Neural progenitor cell (in vitro differentiated cells): ENCODE results near the gene MYD88. TPM values are rescaled to one million over a fixed set of nuclear protein-coding genes. Genes with fewer than 3 reads are reported as not detected.

Experiments used
- DNase-seq: peaks from one replicate; pipeline ENCODE4 v3.0.0-alpha.2; 2016; ENCODE audit warnings: low spot score
- H2AFZ ChIP-seq: fragments of 200-600 bp; sonication (generic); replicated peaks from 2 replicates; pipeline ENCODE4 v1.6.1; 2016; ENCODE audit warnings: antibody characterized with exemption
- H3F3A ChIP-seq: fragments of 200-600 bp; sonication (generic); 2 replicates; pipeline ENCODE4 v1.6.1; 2016; ENCODE audit warnings: antibody characterized with exemption, low read depth
- H3K27ac ChIP-seq: fragments of 200-600 bp; sonication (generic); 2 replicates; pipeline ENCODE4 v1.5.1; 2016; ENCODE audit warnings: mild to moderate bottlenecking
- H3K27me3 ChIP-seq: fragments of 200-600 bp; sonication (generic); 2 replicates; pipeline ENCODE4 v1.6.1; 2016; ENCODE audit warnings: mild to moderate bottlenecking, moderate library complexity
- H3K36me3 ChIP-seq: fragments of 200-600 bp; sonication (generic); 2 replicates; pipeline ENCODE4 v1.5.1; 2016
- H3K4me1 ChIP-seq: fragments of 200-600 bp; sonication (generic); 2 replicates; pipeline ENCODE4 v1.6.1; 2016; ENCODE audit warnings: mixed run types
- H3K4me2 ChIP-seq: fragments of 200-600 bp; sonication (generic); 2 replicates; pipeline ENCODE4 v1.6.1; 2016
- H3K4me3 ChIP-seq: fragments of 200-600 bp; sonication (generic); 2 replicates; pipeline ENCODE4 v1.5.1; 2016
- H3K79me2 ChIP-seq: fragments of 200-600 bp; sonication (generic); 2 replicates; pipeline ENCODE4 v1.6.1; 2016; ENCODE audit warnings: low read depth
- H3K9ac ChIP-seq: fragments of 200-600 bp; sonication (generic); 2 replicates; pipeline ENCODE4 v1.6.1; 2016
- H3K9me3 ChIP-seq: fragments of 200-600 bp; sonication (generic); 2 replicates; pipeline ENCODE4 v1.5.1; 2016; ENCODE audit warnings: low read depth
- H4K20me1 ChIP-seq: fragments of 200-600 bp; sonication (generic); 2 replicates; pipeline ENCODE4 v1.6.1; 2016; ENCODE audit warnings: low read depth
- H3K27ac Mint-ChIP-seq: 3 replicates; pipeline ENCODE4 v1.8.0; 2021; ENCODE audit warnings: mixed read lengths
- H3K27me3 Mint-ChIP-seq: 2 replicates; pipeline ENCODE4 v1.8.0; 2022; ENCODE audit warnings: low read depth, mild to moderate bottlenecking, inconsistent platforms, moderate library complexity, mixed read lengths; ENCODE audit not compliant: insufficient read depth
- H3K36me3 Mint-ChIP-seq: 3 replicates; pipeline ENCODE4 v1.8.0; 2021; ENCODE audit warnings: mixed read lengths
- H3K4me1 Mint-ChIP-seq: 3 replicates; pipeline ENCODE4 v1.8.0; 2021; ENCODE audit warnings: mixed read lengths
- H3K4me3 Mint-ChIP-seq: 3 replicates; pipeline ENCODE4 v1.8.0; 2021; ENCODE audit warnings: mild to moderate bottlenecking, moderate library complexity, mixed read lengths
- H3K9me3 Mint-ChIP-seq: 3 replicates; pipeline ENCODE4 v1.8.0; 2020; ENCODE audit warnings: mixed read lengths
- EZH2 ChIP-seq: fragments of 200-600 bp; sonication (generic); IDR thresholded peaks from 2 replicates; pipeline ENCODE4 v1.6.1; 2017; ENCODE audit warnings: antibody characterized with exemption, mild to moderate bottlenecking, moderate library complexity
- EZH2phosphoT487 ChIP-seq: fragments of 200-600 bp; sonication (generic); IDR thresholded peaks from 2 replicates; pipeline ENCODE4 v1.6.1; 2017; ENCODE audit warnings: antibody characterized with exemption
- total RNA-seq: library from RNA; depleted of rRNA; stranded (reverse); fragments of >200 nt; gene quantifications from 2 replicates; pipeline ENCODE4 v1.2.3, GENCODE V29; 2015; ENCODE audit warnings: low replicate concordance
- TF ChIP-seq, protein P1 (sequence below): fragments of 200-600 bp; sonication (generic); IDR thresholded peaks from 2 replicates; pipeline ENCODE4 v1.5.1; 2017; ENCODE audit warnings: antibody characterized with exemption, mild to moderate bottlenecking

MYD88 gene
- total RNA-seq, 1 donor from 2014 or later: 3.1 TPM

DNA sequence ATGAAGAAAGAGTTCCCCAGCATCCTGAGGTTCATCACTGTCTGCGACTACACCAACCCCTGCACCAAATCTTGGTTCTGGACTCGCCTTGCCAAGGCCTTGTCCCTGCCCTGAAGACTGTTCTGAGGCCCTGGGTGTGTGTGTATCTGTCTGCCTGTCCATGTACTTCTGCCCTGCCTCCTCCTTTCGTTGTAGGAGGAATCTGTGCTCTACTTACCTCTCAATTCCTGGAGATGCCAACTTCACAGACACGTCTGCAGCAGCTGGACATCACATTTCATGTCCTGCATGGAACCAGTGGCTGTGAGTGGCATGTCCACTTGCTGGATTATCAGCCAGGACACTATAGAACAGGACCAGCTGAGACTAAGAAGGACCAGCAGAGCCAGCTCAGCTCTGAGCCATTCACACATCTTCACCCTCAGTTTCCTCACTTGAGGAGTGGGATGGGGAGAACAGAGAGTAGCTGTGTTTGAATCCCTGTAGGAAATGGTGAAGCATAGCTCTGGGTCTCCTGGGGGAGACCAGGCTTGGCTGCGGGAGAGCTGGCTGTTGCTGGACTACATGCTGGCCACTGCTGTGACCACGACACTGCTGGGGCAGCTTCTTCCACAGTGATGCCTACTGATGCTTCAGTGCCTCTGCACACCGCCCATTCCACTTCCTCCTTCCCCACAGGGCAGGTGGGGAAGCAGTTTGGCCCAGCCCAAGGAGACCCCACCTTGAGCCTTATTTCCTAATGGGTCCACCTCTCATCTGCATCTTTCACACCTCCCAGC, 2.9 kb downstream of the MYD88 start:
- H3K9me3 Mint-ChIP-seq: peaks cover 5% of the 10 kb centered on the region
- no peaks in the 10 kb centered on the region for H3K36me3 ChIP-seq

DNA sequence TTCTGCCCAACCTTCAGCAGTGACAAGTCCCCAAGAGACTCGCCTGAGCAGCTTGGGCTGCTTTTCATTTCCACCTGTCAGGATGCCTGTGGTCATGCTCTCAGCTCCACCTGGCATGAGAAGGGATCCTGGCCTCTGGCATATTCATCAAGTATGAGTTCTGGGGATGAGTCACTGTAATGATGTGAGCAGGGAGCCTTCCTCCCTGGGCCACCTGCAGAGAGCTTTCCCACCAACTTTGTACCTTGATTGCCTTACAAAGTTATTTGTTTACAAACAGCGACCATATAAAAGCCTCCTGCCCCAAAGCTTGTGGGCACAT, 3.5 kb downstream of the MYD88 start:
- DNase-seq: no peak
- Histone ChIP-seq H3K4me1 (peaks cover 8% of the 10 kb centered on the region), H3K4me2 (no peak overlapping the region), H3K79me2 (peaks cover 13% of the 10 kb centered on the region), H3K4me3 (no peak overlapping the region), H3K9ac (no peak overlapping the region), H3K36me3 (no peaks in the 10 kb centered on the region), H4K20me1 (no peaks in the 10 kb centered on the region), H3K27ac (no peak overlapping the region), H3F3A (peaks cover 11% of the 10 kb centered on the region), H3K9me3 (peaks cover 6% of the 10 kb centered on the region), H3K27me3 (no peaks in the 10 kb centered on the region), H2AFZ (no peak overlapping the region)
- Mint-ChIP-seq H3K27me3 (peaks cover 26% of the 10 kb centered on the region), H3K9me3 (peaks cover 7% of the 10 kb centered on the region), H3K4me1 (peaks cover 9% of the 10 kb centered on the region), H3K36me3 (no peaks in the 10 kb centered on the region), H3K4me3 (no peak overlapping the region), H3K27ac (no peak overlapping the region)
- TF ChIP-seq EZH2 (no peak), EZH2phosphoT487 (no peak)
- TF ChIP-seq, protein P1, sequence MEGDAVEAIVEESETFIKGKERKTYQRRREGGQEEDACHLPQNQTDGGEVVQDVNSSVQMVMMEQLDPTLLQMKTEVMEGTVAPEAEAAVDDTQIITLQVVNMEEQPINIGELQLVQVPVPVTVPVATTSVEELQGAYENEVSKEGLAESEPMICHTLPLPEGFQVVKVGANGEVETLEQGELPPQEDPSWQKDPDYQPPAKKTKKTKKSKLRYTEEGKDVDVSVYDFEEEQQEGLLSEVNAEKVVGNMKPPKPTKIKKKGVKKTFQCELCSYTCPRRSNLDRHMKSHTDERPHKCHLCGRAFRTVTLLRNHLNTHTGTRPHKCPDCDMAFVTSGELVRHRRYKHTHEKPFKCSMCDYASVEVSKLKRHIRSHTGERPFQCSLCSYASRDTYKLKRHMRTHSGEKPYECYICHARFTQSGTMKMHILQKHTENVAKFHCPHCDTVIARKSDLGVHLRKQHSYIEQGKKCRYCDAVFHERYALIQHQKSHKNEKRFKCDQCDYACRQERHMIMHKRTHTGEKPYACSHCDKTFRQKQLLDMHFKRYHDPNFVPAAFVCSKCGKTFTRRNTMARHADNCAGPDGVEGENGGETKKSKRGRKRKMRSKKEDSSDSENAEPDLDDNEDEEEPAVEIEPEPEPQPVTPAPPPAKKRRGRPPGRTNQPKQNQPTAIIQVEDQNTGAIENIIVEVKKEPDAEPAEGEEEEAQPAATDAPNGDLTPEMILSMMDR: no peak

More for the DNA sequence above, 2.9 kb downstream of the MYD88 start:
- TF ChIP-seq, protein P1: no peak
- TF ChIP-seq EZH2phosphoT487 (no peak), EZH2 (no peak)
- no peak overlapping the region for H3K4me3 ChIP-seq
- Mint-ChIP-seq H3K4me1 (peaks cover 9% of the 10 kb centered on the region), H3K36me3 (no peaks in the 10 kb centered on the region), H3K27me3 (peaks cover 26% of the 10 kb centered on the region), H3K27ac (no peak overlapping the region), H3K4me3 (no peak overlapping the region)
- no peak for DNase-seq
- no peak overlapping the region for H3K9ac ChIP-seq
- H3K79me2 ChIP-seq: peaks cover 15% of the 10 kb centered on the region
- H3K9me3 ChIP-seq: peaks cover under 1% of the 10 kb centered on the region
- peaks cover 11% of the 10 kb centered on the region for H3F3A ChIP-seq
- H2AFZ ChIP-seq: no peak overlapping the region
- peaks cover 8% of the 10 kb centered on the region for H3K4me1 ChIP-seq
- H3K27ac ChIP-seq: no peak overlapping the region
- no peak overlapping the region for H3K4me2 ChIP-seq
- no peaks in the 10 kb centered on the region for H3K27me3 ChIP-seq
- peaks cover 2% of the 10 kb centered on the region for H4K20me1 ChIP-seq

DNA sequence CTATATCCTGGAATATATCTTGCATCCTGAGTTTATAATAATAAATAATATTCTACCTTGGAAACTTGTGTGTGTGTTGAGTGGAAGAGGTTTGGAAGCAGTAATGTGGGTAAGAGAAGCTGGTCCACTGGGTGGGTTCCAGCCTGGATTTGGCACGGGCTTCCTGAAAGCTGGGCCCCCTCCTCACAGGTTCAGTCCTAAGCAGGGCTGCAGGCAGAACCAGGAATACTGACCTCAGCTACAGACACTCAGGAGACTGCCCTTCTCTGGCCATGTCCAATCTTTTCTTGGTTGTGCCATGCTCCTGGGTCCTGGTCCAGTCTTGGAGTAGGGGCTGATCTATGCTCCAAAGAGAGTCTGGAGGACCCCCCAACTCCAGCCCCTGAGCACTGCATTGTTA, 4.5 kb downstream of the MYD88 start:
- Histone ChIP-seq H3K9ac (no peak overlapping the region), H3K36me3 (no peaks in the 10 kb centered on the region), H3K27ac (no peak overlapping the region), H3K4me2 (no peak overlapping the region), H3K27me3 (no peaks in the 10 kb centered on the region), H3K79me2 (peaks cover 13% of the 10 kb centered on the region), H4K20me1 (no peaks in the 10 kb centered on the region), H3F3A (peaks cover 4% of the 10 kb centered on the region), H3K4me1 (peaks cover 8% of the 10 kb centered on the region), H3K9me3 (peaks cover 8% of the 10 kb centered on the region), H2AFZ (no peak overlapping the region), H3K4me3 (no peak overlapping the region)
- H3K36me3 Mint-ChIP-seq: no peaks in the 10 kb centered on the region
- H3K9me3 Mint-ChIP-seq: peaks cover 7% of the 10 kb centered on the region
- H3K4me3 Mint-ChIP-seq: no peak overlapping the region
- H3K4me1 Mint-ChIP-seq: peaks cover 4% of the 10 kb centered on the region
- H3K27me3 Mint-ChIP-seq: peaks cover 19% of the 10 kb centered on the region
- TF ChIP-seq EZH2: no peak
- TF ChIP-seq, protein P1: no peak
- no peak for TF ChIP-seq EZH2phosphoT487
- no peak for DNase-seq
- H3K27ac Mint-ChIP-seq: no peak overlapping the region
